NOMO-1 (cell line): Measurements from ENCODE around the gene PRKAR1B.
A peak's percentile ranks its signal among the peaks of the same experiment; 100 is the strongest.

Experiments
- DNase-seq, 2 experiments: peaks; one replicate each; lab custom pipeline; 2025; ENCODE audit not compliant: unreplicated experiment in 2 of 2; lab: John Stamatoyannopoulos, UW

The PRKAR1B gene

GRCh38 chr7:727104-727805, at the start of gene PRKAR1B:
PRKAR1B (minus strand) TSS chr7:727281; CDS start chr7:711505, 15,776 bp downstream.
- DNase-seq = peak in 1 of 2 experiments; percentile 8

GRCh38 chr7:776381-776780, 49.3 kb upstream of the PRKAR1B start:
- no peak for DNase-seq

DNA sequence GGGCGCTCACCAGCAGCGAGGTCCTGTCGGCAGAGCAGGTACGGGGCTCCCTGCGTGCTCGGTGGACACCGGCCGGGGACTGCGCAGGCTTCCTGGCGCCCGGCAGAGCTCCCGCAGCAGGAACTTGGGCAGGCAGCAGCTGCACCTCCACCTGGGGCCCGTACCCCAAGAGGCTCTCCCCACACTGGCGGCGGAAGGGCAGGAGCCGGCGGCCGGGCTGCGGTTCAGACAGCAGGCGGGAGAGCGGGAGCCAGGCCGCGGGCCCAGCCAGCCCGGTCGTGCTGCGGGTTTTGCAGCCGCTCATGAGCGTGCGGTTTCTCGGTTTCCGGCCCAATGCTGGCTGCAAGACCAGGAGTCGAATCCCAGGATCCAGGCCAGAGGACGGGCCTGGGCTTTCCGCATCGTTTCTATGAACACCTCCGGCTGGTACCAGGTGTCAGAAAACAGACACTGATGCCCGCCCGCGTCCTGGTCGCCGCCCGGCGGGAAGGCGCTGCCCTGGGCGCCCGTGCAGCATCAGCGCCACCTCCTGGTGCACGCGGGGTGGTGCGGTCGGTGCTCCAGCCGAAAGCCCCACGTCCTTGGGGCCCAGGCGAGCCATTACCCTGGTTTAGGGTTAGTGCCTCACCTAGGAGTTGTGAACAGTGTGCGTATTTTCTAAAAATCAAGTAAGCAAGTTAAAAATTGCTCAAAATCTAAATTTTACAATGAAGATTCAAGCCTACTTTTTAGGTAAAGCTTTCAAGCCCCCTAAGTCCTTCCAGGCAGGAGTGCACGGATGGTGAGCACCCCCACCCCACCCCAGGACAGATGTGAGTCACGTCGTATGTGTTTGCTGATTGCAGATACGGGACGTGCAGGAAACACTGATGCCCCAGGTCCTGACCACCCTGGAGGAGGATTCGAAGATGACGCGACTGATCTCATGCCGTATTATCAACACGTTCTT, 47.4 kb upstream of the PRKAR1B start:
- no peak for DNase-seq

DNA sequence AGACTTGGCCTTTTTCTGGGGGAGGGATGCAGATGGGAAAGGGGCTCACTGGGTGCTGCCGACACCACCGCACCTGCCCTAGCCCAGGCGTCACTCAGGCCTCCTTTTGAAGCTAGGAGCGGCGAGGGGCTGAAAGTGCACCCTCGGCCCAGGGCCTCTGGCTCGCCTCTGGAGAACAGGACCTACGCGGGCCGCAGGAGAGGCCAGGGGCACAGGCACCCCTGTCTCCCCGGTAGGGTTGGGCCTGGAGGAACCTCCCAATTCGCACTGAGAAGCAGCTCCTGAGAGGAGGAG, 46.5 kb upstream of the PRKAR1B start:
- DNase-seq = no peak

DNA sequence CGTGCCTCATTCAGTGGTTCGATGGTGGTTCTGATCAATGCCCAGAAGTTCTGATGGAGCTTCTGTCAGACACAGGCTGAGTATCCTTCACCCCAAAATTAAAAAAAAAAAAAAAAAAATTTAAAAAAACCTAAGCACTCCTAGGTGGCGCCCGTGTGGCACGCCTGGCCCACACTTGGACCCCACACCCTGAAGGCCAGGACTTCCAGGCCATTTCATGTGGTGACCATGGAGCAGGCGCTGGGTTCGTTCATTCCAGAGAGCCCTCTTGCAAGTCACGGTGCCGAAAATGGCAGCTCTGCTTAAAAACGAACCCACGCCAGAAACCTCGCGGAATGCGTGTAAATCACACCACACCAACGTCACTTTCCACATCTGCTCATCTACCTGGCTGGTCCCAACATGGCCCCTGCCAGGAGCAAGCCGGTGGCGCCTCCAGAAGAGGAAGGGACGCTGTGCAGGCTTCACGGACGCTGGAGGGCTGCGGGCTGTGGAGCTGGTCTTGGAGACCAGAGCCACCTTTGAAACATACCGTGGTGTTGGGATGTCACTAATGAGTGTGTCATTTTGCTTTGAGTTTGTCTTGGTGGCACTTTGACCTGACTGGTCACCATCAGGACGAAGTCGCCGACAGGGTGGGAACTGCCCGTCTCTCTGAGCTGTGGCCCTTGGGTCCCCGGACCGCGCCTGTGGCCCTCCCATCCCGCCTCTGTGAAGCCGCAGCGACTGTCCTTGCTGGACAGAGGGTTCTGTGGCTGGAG, 46.0 kb upstream of the PRKAR1B start:
- no peak for DNase-seq

- DNase-seq = no peak
Measured at GRCh38 chr7:772392-772791, 45.3 kb upstream of the PRKAR1B start.

- DNase-seq = no peak
Measured at GRCh38 chr7:772005-772294, 44.9 kb upstream of the PRKAR1B start.

- DNase-seq = no peak
Measured at GRCh38 chr7:771234-772004, 44.3 kb upstream of the PRKAR1B start.

DNA sequence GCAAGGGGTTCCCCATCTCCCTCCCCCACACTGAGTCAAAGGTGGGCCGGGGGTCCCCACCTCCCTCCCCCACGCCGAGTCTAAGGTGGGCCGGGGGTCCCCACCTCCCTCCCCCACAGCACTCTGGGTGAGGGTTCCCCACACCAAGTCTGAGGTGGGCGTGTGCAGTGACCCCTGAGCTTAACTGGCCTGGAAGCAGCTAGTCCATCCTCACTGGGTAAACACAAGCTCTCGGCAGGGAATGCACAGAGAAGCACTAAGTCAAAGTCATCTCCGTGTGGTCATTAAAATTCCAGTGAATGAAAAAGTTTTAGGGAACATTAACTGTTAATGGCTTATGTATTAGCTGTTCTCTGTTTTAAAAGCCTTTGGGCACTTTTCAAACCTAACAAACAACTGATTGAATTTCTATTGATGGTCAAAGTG, 43.7 kb upstream of the PRKAR1B start:
- DNase-seq = no peak

DNA sequence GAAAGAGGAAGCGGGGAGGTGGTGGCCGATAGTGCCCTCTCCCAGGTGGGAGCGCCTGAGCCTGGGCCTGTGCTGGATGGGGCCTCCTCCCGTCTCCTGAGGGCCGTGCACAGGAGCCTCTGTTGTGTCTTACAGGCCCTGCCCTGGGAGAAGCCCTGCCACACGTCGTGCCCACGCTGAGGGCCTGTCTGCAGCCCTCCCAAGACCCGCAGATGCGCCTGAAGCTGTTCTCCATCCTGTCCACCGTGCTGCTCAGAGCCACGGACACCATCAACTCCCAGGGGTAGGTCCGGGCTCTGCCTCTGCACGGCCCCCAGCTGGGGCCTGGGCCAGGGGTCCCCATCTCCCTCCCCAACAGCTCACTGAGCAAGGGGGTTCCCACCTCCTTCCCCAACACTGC, 43.3 kb upstream of the PRKAR1B start:
- no peak for DNase-seq

DNA sequence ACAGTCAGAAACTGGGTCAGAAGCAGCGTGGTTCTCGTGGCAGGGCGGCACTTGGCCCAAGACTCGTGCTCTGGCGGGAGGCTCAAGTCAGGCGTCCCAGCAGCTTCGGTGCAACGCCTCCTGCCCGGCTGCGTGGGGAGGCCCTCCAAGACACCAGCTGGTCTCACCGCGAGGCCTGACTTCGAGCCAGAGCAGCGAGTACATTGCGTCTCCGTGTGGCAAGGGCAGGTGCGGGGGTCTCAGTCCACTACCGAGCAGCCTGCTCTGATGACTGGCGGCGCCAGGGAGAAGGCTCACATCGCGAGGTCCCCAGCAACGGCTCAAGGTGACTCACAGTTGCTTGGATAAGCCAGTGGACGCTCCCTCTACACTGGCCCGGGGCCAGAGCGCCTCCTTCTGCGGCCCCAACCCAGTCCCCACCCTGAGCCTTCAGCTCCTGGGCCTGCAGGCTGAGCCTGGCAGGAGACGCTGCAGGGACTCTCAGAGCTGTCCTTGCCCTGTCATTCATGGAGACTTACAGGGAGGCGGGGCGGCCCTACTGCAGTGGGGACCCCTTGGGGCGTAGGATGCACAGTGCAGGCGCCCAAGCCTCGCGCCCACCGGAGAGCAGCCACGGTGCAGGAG, 41.9 kb upstream of the PRKAR1B start:
- no peak for DNase-seq

GRCh38 chr7:767941-768731, 41.1 kb upstream of the PRKAR1B start:
- no peak for DNase-seq

- no peak for DNase-seq
Measured at GRCh38 chr7:767580-767940, 40.5 kb upstream of the PRKAR1B start.

DNA sequence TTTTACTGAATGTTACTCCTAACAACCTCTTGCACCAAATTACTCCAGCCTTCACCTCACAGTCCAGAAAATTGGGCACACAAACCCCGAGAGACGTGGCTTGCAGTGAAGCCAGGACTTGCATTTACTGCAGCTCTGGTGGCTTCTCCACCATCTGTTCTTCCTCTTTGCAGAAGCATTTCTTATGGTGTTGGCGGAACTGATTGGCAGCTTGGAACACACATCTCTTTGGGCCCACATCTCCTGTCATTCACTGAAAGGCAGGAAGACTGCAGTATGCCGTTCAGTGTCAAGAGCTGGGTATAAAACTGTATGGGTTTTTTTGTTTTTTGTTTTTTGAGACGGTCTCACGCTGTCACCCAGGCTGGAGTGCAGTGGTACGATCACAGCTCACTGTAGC, 38.3 kb upstream of the PRKAR1B start:
- DNase-seq = no peak

- DNase-seq = no peak
Measured at GRCh38 chr7:763762-764161, 36.7 kb upstream of the PRKAR1B start.

GRCh38 chr7:762885-763284, 35.8 kb upstream of the PRKAR1B start:
- DNase-seq = peak; percentile 25 to 38

DNA sequence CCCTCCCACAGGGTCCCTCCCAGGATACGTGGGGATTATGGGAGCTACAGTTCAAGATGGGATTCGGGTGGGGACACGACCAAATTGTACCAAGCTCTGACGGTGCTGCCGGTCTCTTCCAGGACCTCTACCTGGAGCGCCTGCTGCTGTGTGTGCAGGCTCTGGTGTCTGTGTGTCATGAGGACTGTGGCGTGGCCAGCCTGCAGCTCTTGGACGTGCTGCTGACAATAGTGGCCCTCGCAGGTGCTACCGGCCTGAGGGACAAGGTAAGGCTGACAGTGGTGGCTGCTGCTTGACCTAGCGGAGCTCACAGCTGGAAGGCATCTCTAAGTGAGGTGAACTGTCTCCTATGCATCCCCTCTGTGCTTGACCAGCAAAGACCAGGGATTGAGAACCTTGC, 34.5 kb upstream of the PRKAR1B start:
- DNase-seq = no peak

- DNase-seq = no peak
Measured at GRCh38 chr7:761101-761500, 34.0 kb upstream of the PRKAR1B start.

DNA sequence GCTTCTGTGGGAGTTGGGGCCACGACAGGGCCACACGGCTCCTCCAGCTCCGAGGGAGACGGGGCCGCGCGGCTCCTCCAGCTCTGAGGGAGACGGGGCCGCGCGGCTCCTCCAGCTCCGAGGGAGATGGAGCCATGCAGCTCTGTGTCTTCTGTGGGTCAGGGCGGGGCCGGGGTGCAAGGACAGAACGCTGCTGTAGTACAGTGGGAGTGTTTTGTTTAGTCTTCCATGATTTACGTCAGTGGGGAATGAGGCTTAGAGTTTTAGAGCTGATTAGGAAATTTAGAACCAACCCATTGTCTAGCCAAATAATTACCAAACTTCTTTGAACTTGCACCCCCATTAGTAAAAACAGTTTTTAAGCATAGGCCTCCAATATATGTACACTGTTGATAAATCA, 32.9 kb upstream of the PRKAR1B start:
- no peak for DNase-seq

DNA sequence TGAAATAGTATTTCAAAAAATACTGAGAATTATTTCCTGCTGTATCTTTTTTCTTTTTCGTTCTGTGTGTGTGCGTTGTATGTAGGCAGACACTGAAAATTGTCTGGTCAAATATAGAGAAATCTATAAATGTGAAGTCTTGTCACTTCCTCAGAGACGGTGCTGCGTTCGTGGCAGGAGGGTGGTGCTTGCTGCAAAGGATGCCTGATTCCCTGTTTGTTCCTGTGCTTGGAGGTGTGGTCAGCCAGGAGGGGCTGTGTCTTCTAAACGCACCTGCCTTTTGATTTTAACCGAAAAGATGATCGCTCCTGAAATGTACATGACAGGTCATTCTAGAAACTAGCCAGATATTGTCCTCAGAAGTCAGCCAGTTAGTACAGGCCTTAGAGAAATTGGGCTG, 32.5 kb upstream of the PRKAR1B start:
- no peak for DNase-seq
